ENCODE data around the gene HYAL2.

Gene HYAL2

GRCh38 chr3:50290161-50290641 lies 32.3 kb downstream of the HYAL2 start:
- TF ChIP-seq OSR1 (CRISPR knock-in tag; IDR thresholded peaks at IDR 0.05) (no peak), ZFP30 (CRISPR knock-in tag; IDR thresholded peaks at IDR 0.05) (no peak), SNAI2 (CRISPR knock-in tag; IDR thresholded peaks at IDR 0.05) (no peak), ESRRG (CRISPR knock-in tag; IDR thresholded peaks at IDR 0.05) (no peak), ZNF70 (CRISPR knock-in tag; IDR thresholded peaks at IDR 0.05) (no peak), RARB (CRISPR knock-in tag; IDR thresholded peaks at IDR 0.05) (no peak), ISL1 (CRISPR knock-in tag; IDR thresholded peaks at IDR 0.05) (no peak), ZFP3 (CRISPR knock-in tag; IDR thresholded peaks at IDR 0.05) (no peak), TCF4 (CRISPR knock-in tag; IDR thresholded peaks at IDR 0.05; ENCODE audit: borderline replicate concordance) (no peak), CREB5 (CRISPR knock-in tag; IDR thresholded peaks at IDR 0.05; ENCODE audit: low read depth) (no peak), CSDC2 (CRISPR knock-in tag; IDR thresholded peaks at IDR 0.05) (no peak), PPARA (CRISPR knock-in tag; IDR thresholded peaks at IDR 0.05; ENCODE audit: borderline replicate concordance) (no peak)
- TF ChIP-seq, protein P1, sequence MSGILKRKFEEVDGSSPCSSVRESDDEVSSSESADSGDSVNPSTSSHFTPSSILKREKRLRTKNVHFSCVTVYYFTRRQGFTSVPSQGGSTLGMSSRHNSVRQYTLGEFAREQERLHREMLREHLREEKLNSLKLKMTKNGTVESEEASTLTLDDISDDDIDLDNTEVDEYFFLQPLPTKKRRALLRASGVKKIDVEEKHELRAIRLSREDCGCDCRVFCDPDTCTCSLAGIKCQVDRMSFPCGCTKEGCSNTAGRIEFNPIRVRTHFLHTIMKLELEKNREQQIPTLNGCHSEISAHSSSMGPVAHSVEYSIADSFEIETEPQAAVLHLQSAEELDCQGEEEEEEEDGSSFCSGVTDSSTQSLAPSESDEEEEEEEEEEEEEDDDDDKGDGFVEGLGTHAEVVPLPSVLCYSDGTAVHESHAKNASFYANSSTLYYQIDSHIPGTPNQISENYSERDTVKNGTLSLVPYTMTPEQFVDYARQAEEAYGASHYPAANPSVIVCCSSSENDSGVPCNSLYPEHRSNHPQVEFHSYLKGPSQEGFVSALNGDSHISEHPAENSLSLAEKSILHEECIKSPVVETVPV (CRISPR knock-in tag; IDR thresholded peaks at IDR 0.05) = no peak
- TF ChIP-seq, protein P2, sequence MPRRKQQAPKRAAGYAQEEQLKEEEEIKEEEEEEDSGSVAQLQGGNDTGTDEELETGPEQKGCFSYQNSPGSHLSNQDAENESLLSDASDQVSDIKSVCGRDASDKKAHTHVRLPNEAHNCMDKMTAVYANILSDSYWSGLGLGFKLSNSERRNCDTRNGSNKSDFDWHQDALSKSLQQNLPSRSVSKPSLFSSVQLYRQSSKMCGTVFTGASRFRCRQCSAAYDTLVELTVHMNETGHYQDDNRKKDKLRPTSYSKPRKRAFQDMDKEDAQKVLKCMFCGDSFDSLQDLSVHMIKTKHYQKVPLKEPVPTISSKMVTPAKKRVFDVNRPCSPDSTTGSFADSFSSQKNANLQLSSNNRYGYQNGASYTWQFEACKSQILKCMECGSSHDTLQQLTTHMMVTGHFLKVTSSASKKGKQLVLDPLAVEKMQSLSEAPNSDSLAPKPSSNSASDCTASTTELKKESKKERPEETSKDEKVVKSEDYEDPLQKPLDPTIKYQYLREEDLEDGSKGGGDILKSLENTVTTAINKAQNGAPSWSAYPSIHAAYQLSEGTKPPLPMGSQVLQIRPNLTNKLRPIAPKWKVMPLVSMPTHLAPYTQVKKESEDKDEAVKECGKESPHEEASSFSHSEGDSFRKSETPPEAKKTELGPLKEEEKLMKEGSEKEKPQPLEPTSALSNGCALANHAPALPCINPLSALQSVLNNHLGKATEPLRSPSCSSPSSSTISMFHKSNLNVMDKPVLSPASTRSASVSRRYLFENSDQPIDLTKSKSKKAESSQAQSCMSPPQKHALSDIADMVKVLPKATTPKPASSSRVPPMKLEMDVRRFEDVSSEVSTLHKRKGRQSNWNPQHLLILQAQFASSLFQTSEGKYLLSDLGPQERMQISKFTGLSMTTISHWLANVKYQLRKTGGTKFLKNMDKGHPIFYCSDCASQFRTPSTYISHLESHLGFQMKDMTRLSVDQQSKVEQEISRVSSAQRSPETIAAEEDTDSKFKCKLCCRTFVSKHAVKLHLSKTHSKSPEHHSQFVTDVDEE (CRISPR knock-in tag; IDR thresholded peaks at IDR 0.05) = no peak
- no peak for ATAC-seq

DNA sequence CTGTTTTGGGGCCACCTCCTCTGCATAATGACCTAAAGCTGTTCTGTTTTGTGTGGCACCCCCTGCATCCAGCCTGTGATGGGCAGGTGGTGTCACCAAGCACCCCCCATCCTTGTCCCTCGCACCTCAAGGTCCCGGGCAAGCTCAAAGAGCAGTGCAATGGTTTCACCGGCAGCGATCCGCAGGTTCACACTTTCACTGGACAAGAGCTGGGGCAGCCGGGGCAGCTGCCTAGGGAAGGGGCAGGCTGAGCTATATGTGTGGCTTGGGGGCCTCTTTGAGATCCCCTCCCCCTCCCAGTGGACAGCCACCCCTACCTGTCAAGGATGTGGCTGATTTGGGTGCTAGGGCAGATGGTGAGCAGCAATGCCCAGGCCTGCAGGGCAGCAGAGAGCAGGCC lies 33.4 kb downstream of the HYAL2 start:
- no peak for ATAC-seq
- TF ChIP-seq TCF4 (CRISPR knock-in tag; IDR thresholded peaks at IDR 0.05; ENCODE audit: borderline replicate concordance) (no peak), ZC3H10 (CRISPR knock-in tag; IDR thresholded peaks at IDR 0.05) (no peak), SNAI2 (CRISPR knock-in tag; IDR thresholded peaks at IDR 0.05) (no peak), CSDC2 (CRISPR knock-in tag; IDR thresholded peaks at IDR 0.05) (no peak), ZNF70 (CRISPR knock-in tag; IDR thresholded peaks at IDR 0.05) (no peak), ZNF8 (CRISPR knock-in tag; IDR thresholded peaks at IDR 0.05) (no peak), PPARA (CRISPR knock-in tag; IDR thresholded peaks at IDR 0.05; ENCODE audit: borderline replicate concordance) (no peak), POU6F1 (CRISPR knock-in tag; IDR thresholded peaks at IDR 0.05; ENCODE audit: borderline replicate concordance, low read depth) (no peak), ISL1 (CRISPR knock-in tag; IDR thresholded peaks at IDR 0.05) (no peak), TOX (CRISPR knock-in tag; IDR thresholded peaks at IDR 0.05; ENCODE audit: borderline replicate concordance) (no peak), ZFP3 (CRISPR knock-in tag; IDR thresholded peaks at IDR 0.05) (no peak), BACH2 (CRISPR knock-in tag; IDR thresholded peaks at IDR 0.05; ENCODE audit: borderline replicate concordance) (no peak), CREB5 (CRISPR knock-in tag; IDR thresholded peaks at IDR 0.05; ENCODE audit: low read depth) (no peak), ZNF565 (CRISPR knock-in tag; conservative IDR thresholded peaks at IDR 0.05; ENCODE audit: low read depth) (no peak), OSR1 (CRISPR knock-in tag; IDR thresholded peaks at IDR 0.05) (no peak)
- TF ChIP-seq, protein P2 (CRISPR knock-in tag; IDR thresholded peaks at IDR 0.05) = no peak
- TF ChIP-seq, protein P1 (CRISPR knock-in tag; IDR thresholded peaks at IDR 0.05) = no peak
- TF ChIP-seq, protein P3, sequence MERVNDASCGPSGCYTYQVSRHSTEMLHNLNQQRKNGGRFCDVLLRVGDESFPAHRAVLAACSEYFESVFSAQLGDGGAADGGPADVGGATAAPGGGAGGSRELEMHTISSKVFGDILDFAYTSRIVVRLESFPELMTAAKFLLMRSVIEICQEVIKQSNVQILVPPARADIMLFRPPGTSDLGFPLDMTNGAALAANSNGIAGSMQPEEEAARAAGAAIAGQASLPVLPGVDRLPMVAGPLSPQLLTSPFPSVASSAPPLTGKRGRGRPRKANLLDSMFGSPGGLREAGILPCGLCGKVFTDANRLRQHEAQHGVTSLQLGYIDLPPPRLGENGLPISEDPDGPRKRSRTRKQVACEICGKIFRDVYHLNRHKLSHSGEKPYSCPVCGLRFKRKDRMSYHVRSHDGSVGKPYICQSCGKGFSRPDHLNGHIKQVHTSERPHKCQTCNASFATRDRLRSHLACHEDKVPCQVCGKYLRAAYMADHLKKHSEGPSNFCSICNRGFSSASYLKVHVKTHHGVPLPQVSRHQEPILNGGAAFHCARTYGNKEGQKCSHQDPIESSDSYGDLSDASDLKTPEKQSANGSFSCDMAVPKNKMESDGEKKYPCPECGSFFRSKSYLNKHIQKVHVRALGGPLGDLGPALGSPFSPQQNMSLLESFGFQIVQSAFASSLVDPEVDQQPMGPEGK (CRISPR knock-in tag; IDR thresholded peaks at IDR 0.05; ENCODE audit: borderline replicate concordance) = no peak

Data from SK-N-SH treated with all-trans-retinoic acid at 6 μM for 48 hours (cell line).